ENCODE results near the gene GPX6. TPM values are rescaled to one million over a fixed set of nuclear protein-coding genes. Genes with fewer than 3 reads are reported as not detected.

GPX6 gene
- total and polyA plus RNA-seq, 4 donors = not detected

DNA sequence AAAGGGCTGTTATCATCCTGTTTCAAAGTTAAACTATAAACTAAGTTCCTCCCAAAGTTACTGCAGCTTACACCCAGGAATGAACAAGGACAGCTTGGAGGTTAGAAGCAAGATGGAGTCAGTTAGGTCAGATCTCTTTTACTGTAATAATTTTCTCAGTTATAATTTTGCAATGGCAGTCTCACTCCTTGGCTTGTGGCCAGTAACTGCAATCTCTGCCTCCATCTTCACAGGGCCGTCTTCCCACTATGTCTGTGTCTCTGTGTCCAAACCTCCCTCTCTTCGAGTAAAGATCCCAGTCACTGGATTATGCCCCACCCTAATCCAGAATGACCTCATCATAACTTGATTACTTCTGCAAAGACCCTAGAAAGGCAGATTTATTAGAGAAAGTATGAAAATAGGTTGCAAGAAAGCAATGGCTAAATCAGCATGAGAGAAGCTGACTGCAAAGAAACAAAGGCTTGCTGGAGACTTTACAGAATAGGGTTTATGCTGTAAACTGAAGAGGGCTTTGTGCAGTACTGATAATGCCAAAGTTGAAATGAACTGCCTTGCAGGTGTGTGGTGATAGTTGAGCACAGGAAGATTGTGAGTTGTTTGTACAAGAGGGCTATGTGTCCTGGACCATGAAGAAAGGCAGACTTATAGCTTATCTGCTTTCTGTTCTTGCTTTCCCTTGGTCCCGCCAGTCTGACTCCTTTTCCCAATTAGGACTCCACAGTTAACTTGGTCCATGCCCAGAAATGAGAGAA, 28.4 kb downstream of the GPX6 start:
- Histone ChIP-seq H3K27me3 (ENCODE audit: control insufficient read depth in 4 of 4, insufficient read depth in 4 of 4, low read length in 3 of 4) (peaks cover 0 to 13% (median 6%) of the 10 kb centered on the region in 4 donors), H3K9ac (ENCODE audit: low read depth in 1 of 2, low read length in 2 of 2) (no peak overlapping the region), H3K4me1 (ENCODE audit: control insufficient read depth in 4 of 4, insufficient read depth in 4 of 4, low read length in 3 of 4) (peaks cover 0 to 3% (median 1%) of the 10 kb centered on the region in 4 donors), H3K36me3 (ENCODE audit: control insufficient read depth in 4 of 4, insufficient read depth in 3 of 4, low read depth in 1 of 4, low read length in 3 of 4) (no peaks in the 10 kb centered on the region), H3K4me3 (ENCODE audit: low read depth in 1 of 3, low read length in 3 of 3) (no peak overlapping the region), H3K27ac (ENCODE audit: low read depth in 1 of 2, low read length in 2 of 2) (no peak overlapping the region), H3K9me3 (ENCODE audit: control insufficient read depth in 4 of 4, low read length in 3 of 4) (peaks cover 0 to 2% (median 0%) of the 10 kb centered on the region in 4 donors)
- no peak for DNase-seq (ENCODE audit: low spot score)
- TF ChIP-seq JUND (IDR thresholded peaks at IDR 0.05) = no peak
- no peak for TF ChIP-seq SP1 (IDR thresholded peaks at IDR 0.05)
- TF ChIP-seq, protein P1, sequence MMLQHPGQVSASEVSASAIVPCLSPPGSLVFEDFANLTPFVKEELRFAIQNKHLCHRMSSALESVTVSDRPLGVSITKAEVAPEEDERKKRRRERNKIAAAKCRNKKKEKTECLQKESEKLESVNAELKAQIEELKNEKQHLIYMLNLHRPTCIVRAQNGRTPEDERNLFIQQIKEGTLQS (IDR thresholded peaks at IDR 0.05) = no peak
- TF ChIP-seq HNF4G (IDR thresholded peaks at IDR 0.05) = no peak
- TF ChIP-seq, protein P2, sequence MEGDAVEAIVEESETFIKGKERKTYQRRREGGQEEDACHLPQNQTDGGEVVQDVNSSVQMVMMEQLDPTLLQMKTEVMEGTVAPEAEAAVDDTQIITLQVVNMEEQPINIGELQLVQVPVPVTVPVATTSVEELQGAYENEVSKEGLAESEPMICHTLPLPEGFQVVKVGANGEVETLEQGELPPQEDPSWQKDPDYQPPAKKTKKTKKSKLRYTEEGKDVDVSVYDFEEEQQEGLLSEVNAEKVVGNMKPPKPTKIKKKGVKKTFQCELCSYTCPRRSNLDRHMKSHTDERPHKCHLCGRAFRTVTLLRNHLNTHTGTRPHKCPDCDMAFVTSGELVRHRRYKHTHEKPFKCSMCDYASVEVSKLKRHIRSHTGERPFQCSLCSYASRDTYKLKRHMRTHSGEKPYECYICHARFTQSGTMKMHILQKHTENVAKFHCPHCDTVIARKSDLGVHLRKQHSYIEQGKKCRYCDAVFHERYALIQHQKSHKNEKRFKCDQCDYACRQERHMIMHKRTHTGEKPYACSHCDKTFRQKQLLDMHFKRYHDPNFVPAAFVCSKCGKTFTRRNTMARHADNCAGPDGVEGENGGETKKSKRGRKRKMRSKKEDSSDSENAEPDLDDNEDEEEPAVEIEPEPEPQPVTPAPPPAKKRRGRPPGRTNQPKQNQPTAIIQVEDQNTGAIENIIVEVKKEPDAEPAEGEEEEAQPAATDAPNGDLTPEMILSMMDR (IDR thresholded peaks at IDR 0.05; ENCODE audit: low read depth, low read length, missing input control) = no peak
- TF ChIP-seq, protein P3, sequence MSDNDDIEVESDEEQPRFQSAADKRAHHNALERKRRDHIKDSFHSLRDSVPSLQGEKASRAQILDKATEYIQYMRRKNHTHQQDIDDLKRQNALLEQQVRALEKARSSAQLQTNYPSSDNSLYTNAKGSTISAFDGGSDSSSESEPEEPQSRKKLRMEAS (IDR thresholded peaks at IDR 0.05) = no peak
- no peak for TF ChIP-seq RAD21 (IDR thresholded peaks at IDR 0.05)
- TF ChIP-seq FOXA2 (IDR thresholded peaks at IDR 0.05) = no peak
- no peak for TF ChIP-seq GABPA (IDR thresholded peaks at IDR 0.05 in 1 of 2, conservative IDR thresholded peaks at IDR 0.05 in 1 of 2)
- no peak for TF ChIP-seq FOXA1 (IDR thresholded peaks at IDR 0.05)
- TF ChIP-seq, protein P4, sequence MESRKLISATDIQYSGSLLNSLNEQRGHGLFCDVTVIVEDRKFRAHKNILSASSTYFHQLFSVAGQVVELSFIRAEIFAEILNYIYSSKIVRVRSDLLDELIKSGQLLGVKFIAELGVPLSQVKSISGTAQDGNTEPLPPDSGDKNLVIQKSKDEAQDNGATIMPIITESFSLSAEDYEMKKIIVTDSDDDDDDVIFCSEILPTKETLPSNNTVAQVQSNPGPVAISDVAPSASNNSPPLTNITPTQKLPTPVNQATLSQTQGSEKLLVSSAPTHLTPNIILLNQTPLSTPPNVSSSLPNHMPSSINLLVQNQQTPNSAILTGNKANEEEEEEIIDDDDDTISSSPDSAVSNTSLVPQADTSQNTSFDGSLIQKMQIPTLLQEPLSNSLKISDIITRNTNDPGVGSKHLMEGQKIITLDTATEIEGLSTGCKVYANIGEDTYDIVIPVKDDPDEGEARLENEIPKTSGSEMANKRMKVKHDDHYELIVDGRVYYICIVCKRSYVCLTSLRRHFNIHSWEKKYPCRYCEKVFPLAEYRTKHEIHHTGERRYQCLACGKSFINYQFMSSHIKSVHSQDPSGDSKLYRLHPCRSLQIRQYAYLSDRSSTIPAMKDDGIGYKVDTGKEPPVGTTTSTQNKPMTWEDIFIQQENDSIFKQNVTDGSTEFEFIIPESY (IDR thresholded peaks at IDR 0.05) = no peak
- TF ChIP-seq, protein P5, sequence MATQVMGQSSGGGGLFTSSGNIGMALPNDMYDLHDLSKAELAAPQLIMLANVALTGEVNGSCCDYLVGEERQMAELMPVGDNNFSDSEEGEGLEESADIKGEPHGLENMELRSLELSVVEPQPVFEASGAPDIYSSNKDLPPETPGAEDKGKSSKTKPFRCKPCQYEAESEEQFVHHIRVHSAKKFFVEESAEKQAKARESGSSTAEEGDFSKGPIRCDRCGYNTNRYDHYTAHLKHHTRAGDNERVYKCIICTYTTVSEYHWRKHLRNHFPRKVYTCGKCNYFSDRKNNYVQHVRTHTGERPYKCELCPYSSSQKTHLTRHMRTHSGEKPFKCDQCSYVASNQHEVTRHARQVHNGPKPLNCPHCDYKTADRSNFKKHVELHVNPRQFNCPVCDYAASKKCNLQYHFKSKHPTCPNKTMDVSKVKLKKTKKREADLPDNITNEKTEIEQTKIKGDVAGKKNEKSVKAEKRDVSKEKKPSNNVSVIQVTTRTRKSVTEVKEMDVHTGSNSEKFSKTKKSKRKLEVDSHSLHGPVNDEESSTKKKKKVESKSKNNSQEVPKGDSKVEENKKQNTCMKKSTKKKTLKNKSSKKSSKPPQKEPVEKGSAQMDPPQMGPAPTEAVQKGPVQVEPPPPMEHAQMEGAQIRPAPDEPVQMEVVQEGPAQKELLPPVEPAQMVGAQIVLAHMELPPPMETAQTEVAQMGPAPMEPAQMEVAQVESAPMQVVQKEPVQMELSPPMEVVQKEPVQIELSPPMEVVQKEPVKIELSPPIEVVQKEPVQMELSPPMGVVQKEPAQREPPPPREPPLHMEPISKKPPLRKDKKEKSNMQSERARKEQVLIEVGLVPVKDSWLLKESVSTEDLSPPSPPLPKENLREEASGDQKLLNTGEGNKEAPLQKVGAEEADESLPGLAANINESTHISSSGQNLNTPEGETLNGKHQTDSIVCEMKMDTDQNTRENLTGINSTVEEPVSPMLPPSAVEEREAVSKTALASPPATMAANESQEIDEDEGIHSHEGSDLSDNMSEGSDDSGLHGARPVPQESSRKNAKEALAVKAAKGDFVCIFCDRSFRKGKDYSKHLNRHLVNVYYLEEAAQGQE (IDR thresholded peaks at IDR 0.05) = no peak
- no peak for TF ChIP-seq NR2F2 (IDR thresholded peaks at IDR 0.05)
- TF ChIP-seq TAF1 (conservative IDR thresholded peaks at IDR 0.05) = no peak
- TF ChIP-seq HNF4A (conservative IDR thresholded peaks at IDR 0.05) = no peak
- no peak for TF ChIP-seq YY1 (IDR thresholded peaks at IDR 0.05)
- TF ChIP-seq EGR1 (IDR thresholded peaks at IDR 0.05; ENCODE audit: low read depth in 2 of 2) = no peak
- TF ChIP-seq RXRA (IDR thresholded peaks at IDR 0.05) = no peak
- WGBS = 71% methylated on average over 3 of the region's 3 CpGs
